ENCODE results near the gene ALG11.

DNA sequence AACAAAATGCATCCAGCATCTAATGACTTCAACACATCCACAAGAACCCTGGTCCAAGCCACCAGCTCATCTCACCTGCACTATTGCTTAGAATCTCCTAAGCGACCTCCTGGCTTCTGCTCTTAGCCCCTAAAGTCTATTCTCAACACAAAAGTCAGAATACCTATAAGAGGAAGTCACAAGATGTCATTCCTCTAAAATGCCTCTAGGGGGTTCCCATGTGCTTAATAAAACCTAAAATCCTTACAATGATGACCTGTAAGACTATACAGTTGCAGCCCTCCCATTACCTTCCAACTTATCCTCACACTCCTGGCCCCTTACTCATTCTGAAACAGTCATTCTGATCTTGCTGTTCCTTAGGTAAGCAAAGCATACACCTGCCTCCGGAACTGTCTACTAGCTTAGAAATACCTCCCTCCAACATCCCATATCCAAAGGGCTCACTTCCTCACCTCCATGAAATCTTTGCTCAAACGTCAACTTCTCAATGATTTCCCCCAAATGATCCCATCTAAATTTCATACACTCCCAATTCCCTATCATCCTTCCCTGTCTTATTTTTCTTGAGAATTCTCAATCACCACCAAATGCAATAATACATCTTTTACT is 11.0 kb upstream of the ALG11 start:
- TF ChIP-seq, protein P1, sequence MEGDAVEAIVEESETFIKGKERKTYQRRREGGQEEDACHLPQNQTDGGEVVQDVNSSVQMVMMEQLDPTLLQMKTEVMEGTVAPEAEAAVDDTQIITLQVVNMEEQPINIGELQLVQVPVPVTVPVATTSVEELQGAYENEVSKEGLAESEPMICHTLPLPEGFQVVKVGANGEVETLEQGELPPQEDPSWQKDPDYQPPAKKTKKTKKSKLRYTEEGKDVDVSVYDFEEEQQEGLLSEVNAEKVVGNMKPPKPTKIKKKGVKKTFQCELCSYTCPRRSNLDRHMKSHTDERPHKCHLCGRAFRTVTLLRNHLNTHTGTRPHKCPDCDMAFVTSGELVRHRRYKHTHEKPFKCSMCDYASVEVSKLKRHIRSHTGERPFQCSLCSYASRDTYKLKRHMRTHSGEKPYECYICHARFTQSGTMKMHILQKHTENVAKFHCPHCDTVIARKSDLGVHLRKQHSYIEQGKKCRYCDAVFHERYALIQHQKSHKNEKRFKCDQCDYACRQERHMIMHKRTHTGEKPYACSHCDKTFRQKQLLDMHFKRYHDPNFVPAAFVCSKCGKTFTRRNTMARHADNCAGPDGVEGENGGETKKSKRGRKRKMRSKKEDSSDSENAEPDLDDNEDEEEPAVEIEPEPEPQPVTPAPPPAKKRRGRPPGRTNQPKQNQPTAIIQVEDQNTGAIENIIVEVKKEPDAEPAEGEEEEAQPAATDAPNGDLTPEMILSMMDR (conservative IDR thresholded peaks at IDR 0.05 in 1 of 2, IDR thresholded peaks at IDR 0.05 in 1 of 2; ENCODE audit: extremely low read depth in 1 of 2, insufficient read depth in 1 of 2, low read depth in 1 of 2, low read length in 2 of 2) = peak; percentile 59 to 64
- no peak for TF ChIP-seq EZH2 (IDR thresholded peaks at IDR 0.05; ENCODE audit: borderline replicate concordance, low read length)
